Endodermal cell (in vitro differentiated cells): ENCODE measurements around the gene RPN1. TPM values are rescaled to one million over a fixed set of nuclear protein-coding genes. Genes with fewer than 3 reads are reported as not detected.

ENCODE experiments used
- DNase-seq: peaks from one replicate; pipeline ENCODE4 v3.0.0-alpha.2; 2017
- H3K27ac ChIP-seq: 2 replicates; pipeline ENCODE4 v1.5.1; 2013; ENCODE audit warnings: mild to moderate bottlenecking, low read depth, low read length, moderate library complexity
- H3K27me3 ChIP-seq: 2 replicates; pipeline ENCODE4 v1.6.1; 2013; ENCODE audit warnings: mild to moderate bottlenecking, low read length, moderate library complexity; ENCODE audit not compliant: insufficient read depth, control insufficient read depth, poor library complexity, severe bottlenecking
- H3K36me3 ChIP-seq: 2 replicates; pipeline ENCODE4 v1.7.0; 2013; ENCODE audit warnings: mild to moderate bottlenecking, low read length, moderate library complexity; ENCODE audit not compliant: control insufficient read depth, insufficient read depth
- H3K4me1 ChIP-seq: one replicate; pipeline ENCODE4 v1.7.0; 2013; ENCODE audit warnings: low read length; ENCODE audit not compliant: control insufficient read depth, insufficient read depth
- H3K4me3 ChIP-seq: 2 replicates; pipeline ENCODE4 v1.5.1; 2013; ENCODE audit warnings: mild to moderate bottlenecking, low read length, moderate library complexity
- H3K9ac ChIP-seq: 2 replicates; pipeline ENCODE4 v1.6.1; 2013; ENCODE audit warnings: mild to moderate bottlenecking, low read length, moderate library complexity; ENCODE audit not compliant: poor library complexity, severe bottlenecking; ENCODE audit errors: extremely low read depth
- H3K9me3 ChIP-seq: 2 replicates; pipeline ENCODE4 v1.6.1; 2013; ENCODE audit warnings: mild to moderate bottlenecking, low read length, moderate library complexity; ENCODE audit not compliant: control insufficient read depth
- H3K27ac Mint-ChIP-seq: 2 replicates; pipeline ENCODE4 v1.8.0; 2020; ENCODE audit warnings: mixed read lengths
- H3K27me3 Mint-ChIP-seq: 2 replicates; pipeline ENCODE4 v1.8.0; 2021; ENCODE audit warnings: mild to moderate bottlenecking, mixed read lengths; ENCODE audit not compliant: insufficient read depth
- H3K36me3 Mint-ChIP-seq: 2 replicates; pipeline ENCODE4 v1.8.0; 2020; ENCODE audit warnings: low read depth, mixed read lengths
- H3K4me1 Mint-ChIP-seq: 2 replicates; pipeline ENCODE4 v1.8.0; 2020; ENCODE audit warnings: mixed read lengths
- H3K4me3 Mint-ChIP-seq: 2 replicates; pipeline ENCODE4 v1.8.0; 2020; ENCODE audit warnings: mild to moderate bottlenecking, moderate library complexity, mixed read lengths
- H3K9me3 Mint-ChIP-seq: 2 replicates; pipeline ENCODE4 v1.8.0; 2020; ENCODE audit warnings: mild to moderate bottlenecking, mixed read lengths
- CTCF ChIP-seq: fragments of 200-600 bp; sonication (generic); conservative IDR thresholded peaks from 2 replicates; pipeline ENCODE4 v1.5.0; 2021; ENCODE audit warnings: antibody characterized with exemption, mild to moderate bottlenecking
- WGBS, 2 experiments: methylation state at CpG; one replicate each; pipeline versions ENCODE4 v1.1.5 to v1.1.7; 2013; ENCODE audit warnings: missing lambda C conversion rate in 2 of 2, mixed read lengths in 1 of 2; ENCODE audit not compliant: insufficient coverage in 1 of 2, insufficient read length in 1 of 2; 5-methylcytosine and 5-hydroxymethylcytosine counted together
- total RNA-seq, 2 donors: library from RNA; stranded (reverse); fragmentation: NEBNext Ultra II Directional in 1 of 2; extraction: Animal tissue kit (Norgen Biotek cat#: 25700) in 1 of 2; gene quantifications; 2 replicates in 1 of 2; 3 replicates in 1 of 2; pipeline ENCODE4 v1.2.1, GENCODE V29; 2021

Gene RPN1
- total RNA-seq, 2 donors from 2014 or later: 197 to 210 TPM

DNA sequence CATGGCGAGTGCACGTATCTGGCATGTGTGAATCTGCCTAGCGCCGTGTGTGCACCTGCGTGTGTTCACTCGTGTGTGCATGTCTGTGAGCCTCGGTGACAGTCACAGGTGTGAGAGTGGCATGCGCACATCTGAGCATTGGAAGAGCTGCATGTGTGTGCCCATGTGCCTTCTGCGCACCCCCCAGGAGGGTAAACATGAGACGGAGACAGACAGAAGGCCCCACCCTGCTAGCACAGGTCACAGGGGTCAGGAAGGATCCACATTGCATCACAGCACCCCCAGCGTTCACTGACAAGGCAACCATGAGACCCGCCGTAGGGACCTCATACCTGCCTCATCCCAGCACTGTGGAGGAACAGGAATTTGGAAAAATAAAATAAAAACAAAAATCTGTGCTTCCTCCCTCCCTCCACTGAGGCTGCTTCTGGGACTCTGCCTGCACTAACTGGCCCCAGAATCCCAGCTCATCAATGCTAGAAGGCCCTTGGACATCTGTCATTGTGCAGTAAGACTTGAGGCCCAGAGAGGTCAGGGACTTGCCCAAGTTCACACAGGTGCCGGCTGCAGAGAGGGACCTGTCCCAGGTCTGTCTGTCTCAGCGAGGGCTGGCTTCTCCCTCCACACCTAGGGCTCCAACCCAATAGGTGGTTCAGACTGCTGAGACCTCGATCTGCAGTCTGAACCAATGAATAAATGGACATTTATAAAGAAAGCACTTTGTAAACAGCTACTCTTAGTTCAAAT is 37.4 kb downstream of the RPN1 start:
- no peaks in the 10 kb centered on the region for H3K27me3 ChIP-seq
- Mint-ChIP-seq H3K36me3 (peaks cover 12% of the 10 kb centered on the region), H3K27me3 (no peaks in the 10 kb centered on the region), H3K27ac (no peak overlapping the region), H3K4me3 (no peak overlapping the region), H3K9me3 (no peaks in the 10 kb centered on the region), H3K4me1 (peaks cover under 1% of the 10 kb centered on the region)
- TF ChIP-seq CTCF: no peak
- peaks cover 52% of the 10 kb centered on the region for H3K36me3 ChIP-seq
- no peak overlapping the region for H3K27ac ChIP-seq
- no peak overlapping the region for H3K4me3 ChIP-seq
- 94% methylated on average over 10 to 16 of the region's 16 CpGs for WGBS, 2 experiments
- no peak for DNase-seq
- no peaks in the 10 kb centered on the region for H3K4me1 ChIP-seq
- H3K9ac ChIP-seq: no peak overlapping the region
- no peaks in the 10 kb centered on the region for H3K9me3 ChIP-seq

DNA sequence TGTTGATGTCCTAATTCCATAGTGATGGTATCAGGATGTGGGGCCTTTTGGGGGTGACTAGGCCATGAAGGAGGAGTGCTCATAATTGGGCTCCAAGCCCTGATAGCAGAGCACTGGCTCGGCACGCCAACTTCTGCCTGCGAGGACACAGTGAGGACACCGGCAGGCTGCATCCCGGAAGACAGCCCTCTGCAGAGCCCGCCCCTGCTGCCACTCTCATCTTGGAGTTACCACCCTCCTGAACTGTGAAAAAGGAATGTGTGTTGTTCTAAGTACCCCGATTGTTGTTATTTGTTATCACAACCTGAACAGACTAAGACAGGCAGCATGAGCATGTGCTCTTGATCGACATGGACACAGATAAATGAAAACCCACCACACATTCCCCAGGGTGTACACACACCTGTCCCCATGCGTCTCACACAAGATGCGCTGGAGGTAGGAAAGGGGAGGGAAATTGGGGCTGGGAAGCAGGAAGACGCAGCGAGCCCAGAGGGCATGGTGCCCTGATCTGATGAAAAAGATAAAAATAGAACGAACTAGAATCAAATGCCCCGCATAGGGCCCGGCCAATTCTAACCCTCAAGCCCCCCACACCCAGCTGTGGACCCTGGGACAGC is 40.1 kb downstream of the RPN1 start:
- no peak for TF ChIP-seq CTCF
- H3K4me1 Mint-ChIP-seq: no peaks in the 10 kb centered on the region
- H3K9me3 ChIP-seq: no peaks in the 10 kb centered on the region
- peaks cover 29% of the 10 kb centered on the region for H3K36me3 ChIP-seq
- H3K4me1 ChIP-seq: no peaks in the 10 kb centered on the region
- peaks cover 7% of the 10 kb centered on the region for H3K27me3 Mint-ChIP-seq
- H3K27ac Mint-ChIP-seq: no peak overlapping the region
- H3K27ac ChIP-seq: no peak overlapping the region
- H3K27me3 ChIP-seq: no peaks in the 10 kb centered on the region
- WGBS, 2 experiments: 89 to 100% methylated on average over 3 to 15 of the region's 15 CpGs
- H3K4me3 Mint-ChIP-seq: no peak overlapping the region
- no peak for DNase-seq
- peaks cover 9% of the 10 kb centered on the region for H3K36me3 Mint-ChIP-seq
- H3K4me3 ChIP-seq: no peak overlapping the region
- no peaks in the 10 kb centered on the region for H3K9me3 Mint-ChIP-seq
- no peak overlapping the region for H3K9ac ChIP-seq

GRCh38 chr3:128609294-128609693 is 41.3 kb downstream of the RPN1 start:
- Histone ChIP-seq H3K4me1 (peaks cover 2% of the 10 kb centered on the region), H3K4me3 (no peak overlapping the region), H3K36me3 (peaks cover 19% of the 10 kb centered on the region), H3K9ac (no peak overlapping the region), H3K9me3 (no peaks in the 10 kb centered on the region), H3K27me3 (no peaks in the 10 kb centered on the region), H3K27ac (no peak overlapping the region)
- H3K4me1 Mint-ChIP-seq: no peaks in the 10 kb centered on the region
- H3K27ac Mint-ChIP-seq: no peak overlapping the region
- TF ChIP-seq CTCF: peak; percentile 37
- DNase-seq: no peak
- H3K27me3 Mint-ChIP-seq: peaks cover 7% of the 10 kb centered on the region
- H3K36me3 Mint-ChIP-seq: peaks cover 4% of the 10 kb centered on the region
- no peak overlapping the region for H3K4me3 Mint-ChIP-seq
- H3K9me3 Mint-ChIP-seq: no peaks in the 10 kb centered on the region
- 87 to 89% methylated on average over 10 to 11 of the region's 11 CpGs for WGBS, 2 experiments
